NCI-H1417 (cell line): ENCODE data around the gene SLC23A1.
"Not testable (repeated sequence)": the region's sequence is repeated elsewhere in the genome, so short reads cannot be mapped to it uniquely, and the experiment has no call there.

Source experiments
- DNase-seq, 3 experiments: peaks; one replicate each; lab custom pipeline; 2025; lab: John Stamatoyannopoulos, UW

SLC23A1 gene

GRCh38 chr5:139389701-139390638 lies 6.9 kb upstream of the SLC23A1 start, which contains the start of gene MZB1:
TSS of gene MZB1 (minus strand) at chr5:139389913. CDS start at chr5:139389856, 57 bp downstream.
- no peak for DNase-seq

GRCh38 chr5:139388198-139388821 lies 5.2 kb upstream of the SLC23A1 start:
- DNase-seq = peak; percentile 25 to 48 (median 28)

- no peak for DNase-seq
These were observed 4.6 kb upstream of the SLC23A1 start for GRCh38 chr5:139387611-139388197.

- not testable (repeated sequence) for DNase-seq
These were observed 3.9 kb upstream of the SLC23A1 start for GRCh38 chr5:139386956-139387355.

- DNase-seq = no peak
These were observed 2.9 kb upstream of the SLC23A1 start for GRCh38 chr5:139386050-139386438.

GRCh38 chr5:139385061-139386049 lies 2.3 kb upstream of the SLC23A1 start:
- peak in 1 of 3 experiments; percentile 9 for DNase-seq

- DNase-seq = no peak
These were observed 1.5 kb upstream of the SLC23A1 start for GRCh38 chr5:139384591-139385051.

- DNase-seq = no peak
These were observed 995 bp upstream of the SLC23A1 start for GRCh38 chr5:139383993-139384590.

GRCh38 chr5:139382807-139383206 lies 290 bp downstream of the SLC23A1 start:
- no peak for DNase-seq

- no peak for DNase-seq
These were observed 998 bp downstream of the SLC23A1 start for GRCh38 chr5:139381837-139382761.

GRCh38 chr5:139379626-139380449 lies 3.3 kb downstream of the SLC23A1 start:
- DNase-seq = no peak

GRCh38 chr5:139378941-139379361 lies 4.1 kb downstream of the SLC23A1 start:
- DNase-seq = no peak

- no peak for DNase-seq
These were observed 4.8 kb downstream of the SLC23A1 start for GRCh38 chr5:139378101-139378825.

- no peak for DNase-seq
These were observed 5.9 kb downstream of the SLC23A1 start for GRCh38 chr5:139377226-139377625.

- no peak for DNase-seq
These were observed 6.7 kb downstream of the SLC23A1 start for GRCh38 chr5:139376364-139376763.

GRCh38 chr5:139374909-139375308 lies 8.2 kb downstream of the SLC23A1 start:
- no peak for DNase-seq

- no peak for DNase-seq
These were observed 11.3 kb downstream of the SLC23A1 start for GRCh38 chr5:139371482-139372435.
